Measurements from ENCODE around the gene EFR3B.

- TF ChIP-seq CTCF (tag by site-specific recombination; IDR thresholded peaks at IDR 0.05): no peak
- TF ChIP-seq ZNF621 (tag by site-specific recombination; IDR thresholded peaks at IDR 0.05): no peak
- no peak for TF ChIP-seq ZNF561 (tag by site-specific recombination; IDR thresholded peaks at IDR 0.05; ENCODE audit: borderline replicate concordance)
- TF ChIP-seq ZNF292 (tag by site-specific recombination; IDR thresholded peaks at IDR 0.05; ENCODE audit: borderline replicate concordance, low read depth): no peak
These were observed 44.1 kb downstream of the EFR3B start for GRCh38 chr2:25085761-25086560.
